GM12878 (cell line): ENCODE measurements around the gene CTDSP1. TPM values are rescaled to one million over a fixed set of nuclear protein-coding genes. Genes with fewer than 3 reads are reported as not detected.

Experiments used
- ATAC-seq: fragments of 200-7000 bp; cut with Tn5 transposase; 3 replicates; pipeline ENCODE4 v1.9.1; 2020; ENCODE audit warnings: mild to moderate bottlenecking, moderate library complexity
- BruUV-seq: library from RNA; stranded (reverse); fragments of 400-500 nt; replicated peaks from 2 replicates; lab custom pipeline; 2021; lab: Mats Ljungman, UMichigan
- CTCF ChIA-PET: fragments of 300-600 bp; sonication (Branson Sonifier 250); formaldehyde crosslinking; extraction: SDS; loops from one replicate; lab custom pipeline; 2021; ENCODE audit warnings: inconsistent platforms; lab: Yijun Ruan, JAX
- POLR2A ChIA-PET: fragments of 350-600 bp; formaldehyde crosslinking; extraction: SDS; loops from one replicate; lab custom pipeline; 2021; ENCODE audit warnings: inconsistent platforms; lab: Charles Lee
- RAD21 ChIA-PET: fragments of 300-600 bp; sonication (Branson Sonifier 250); formaldehyde crosslinking; loops from one replicate; lab custom pipeline; 2023; ENCODE audit warnings: antibody characterized with exemption; ENCODE audit not compliant: unreplicated experiment; lab: Charles Lee
- SMC1A ChIA-PET: fragments of 300-600 bp; sonication (Branson Sonifier 250); formaldehyde crosslinking; loops from one replicate; lab custom pipeline; 2023; ENCODE audit not compliant: unreplicated experiment, uncharacterized antibody; lab: Charles Lee
- DNase-seq: peaks from one replicate; pipeline ENCODE4 v3.0.0-alpha.2; 2011; ENCODE audit warnings: low read depth, low spot score
- FAIRE-seq: peaks from 3 replicates; lab custom pipeline; 2011; peaks lifted over from hg19 to GRCh38; lab: Jason Lieb, UNC
- H2AFZ ChIP-seq: 2 replicates; pipeline ENCODE4 v1.6.0; 2011; ENCODE audit warnings: low read depth, low read length, control low read depth; ENCODE audit not compliant: control insufficient read depth
- H3K27ac ChIP-seq: 2 replicates; pipeline ENCODE4 v1.5.1; 2011; ENCODE audit warnings: control low read depth; ENCODE audit not compliant: control insufficient read depth, insufficient read depth
- H3K27me3 ChIP-seq, 2 experiments: replicated peaks in 1 of 2; 2 replicates each; pipeline versions ENCODE4 v1.6.0 to v1.6.1; 2011; ENCODE audit warnings: low read length in 1 of 2; ENCODE audit not compliant: control insufficient read depth in 2 of 2, insufficient read depth in 2 of 2
- H3K36me3 ChIP-seq, 2 experiments: 2 replicates each; pipeline ENCODE4 v1.5.1; 2011; ENCODE audit warnings: low read length in 1 of 2; ENCODE audit not compliant: control insufficient read depth in 2 of 2, insufficient read depth in 2 of 2
- H3K4me1 ChIP-seq: 2 replicates; pipeline ENCODE4 v1.6.1; 2011; ENCODE audit warnings: mild to moderate bottlenecking, low read length, moderate library complexity, mixed read lengths; ENCODE audit not compliant: control insufficient read depth, insufficient read depth
- H3K4me2 ChIP-seq: 2 replicates; pipeline ENCODE4 v1.6.0; 2011; ENCODE audit warnings: control low read depth; ENCODE audit not compliant: control insufficient read depth, insufficient read depth
- H3K4me3 ChIP-seq: fragments of 200-600 bp; sonication (generic); 2 replicates; pipeline ENCODE4 v1.5.1; 2016
- H3K79me2 ChIP-seq: 2 replicates; pipeline ENCODE4 v1.6.0; 2011; ENCODE audit warnings: low read length; ENCODE audit not compliant: control insufficient read depth, insufficient read depth
- H3K9ac ChIP-seq: 2 replicates; pipeline ENCODE4 v1.8.0; 2011; ENCODE audit warnings: low read length, control low read depth, mixed read lengths; ENCODE audit not compliant: control insufficient read depth, insufficient read depth
- H3K9me3 ChIP-seq: replicated peaks from 3 replicates; pipeline ENCODE4 v1.5.1; 2011; ENCODE audit warnings: mild to moderate bottlenecking, low read length; ENCODE audit not compliant: control insufficient read depth, insufficient read depth
- H4K20me1 ChIP-seq: 2 replicates; pipeline ENCODE4 v1.6.0; 2011; ENCODE audit not compliant: control insufficient read depth, insufficient read depth
- BCL11A ChIP-seq: IDR thresholded peaks from 2 replicates; pipeline ENCODE4 v1.6.1; 2011; ENCODE audit warnings: low read depth, low read length
- BHLHE40 ChIP-seq, 2 experiments: fragments of 450-650 bp in 1 of 2; IDR thresholded peaks; 2 replicates each; pipeline ENCODE4 v1.6.1; 2011 to 2017; ENCODE audit warnings: low read depth in 2 of 2, borderline replicate concordance in 1 of 2, improper control_type of control experiment in 1 of 2, low read length in 1 of 2, mild to moderate bottlenecking in 1 of 2
- BRCA1 ChIP-seq: IDR thresholded peaks from 2 replicates; pipeline ENCODE4 v1.6.1; 2011; ENCODE audit warnings: low read depth, low read length, improper control_type of control experiment
- CBX5 ChIP-seq: sonication (generic); IDR thresholded peaks from 2 replicates; pipeline ENCODE4 v1.6.1; 2016; ENCODE audit warnings: low read depth, moderate library complexity, mild to moderate bottlenecking, inconsistent platforms
- ETV6 ChIP-seq, 2 experiments: fragments of 450-650 bp in 1 of 2; IDR thresholded peaks in 1 of 2; conservative IDR thresholded peaks in 1 of 2; 2 replicates each; pipeline ENCODE4 v1.6.1; 2014; ENCODE audit warnings: antibody characterized with exemption in 1 of 2, borderline replicate concordance in 1 of 2, low read depth in 1 of 2, mild to moderate bottlenecking in 1 of 2, moderate library complexity in 1 of 2
- FOXM1 ChIP-seq: IDR thresholded peaks from 2 replicates; pipeline ENCODE4 v1.6.1; 2012; ENCODE audit warnings: low read depth, mild to moderate bottlenecking, inconsistent platforms, low read length, moderate library complexity
- MXI1 ChIP-seq: fragments of 150-350 bp; IDR thresholded peaks from 2 replicates; pipeline ENCODE4 v1.6.1; 2011; ENCODE audit warnings: low read depth, mild to moderate bottlenecking, inconsistent platforms, low read length, improper control_type of control experiment
- PML ChIP-seq: IDR thresholded peaks from 2 replicates; pipeline ENCODE4 v1.6.1; 2012; ENCODE audit warnings: low read length, inconsistent platforms
- RUNX3 ChIP-seq: IDR thresholded peaks from 2 replicates; pipeline ENCODE4 v1.6.1; 2012; ENCODE audit warnings: low read length, inconsistent platforms
- SMAD5 ChIP-seq: IDR thresholded peaks from 2 replicates; pipeline ENCODE4 v1.6.1; 2016; ENCODE audit warnings: antibody characterized with exemption, low read depth
- SUZ12 ChIP-seq: fragments of 200-600 bp; sonication (generic); IDR thresholded peaks from one replicate; pipeline ENCODE4 v1.6.1; 2018; ENCODE audit warnings: antibody characterized with exemption, mild to moderate bottlenecking; ENCODE audit not compliant: unreplicated experiment
- TCF3 ChIP-seq: IDR thresholded peaks from 2 replicates; pipeline ENCODE4 v1.6.1; 2012; ENCODE audit warnings: low read depth, mild to moderate bottlenecking, low read length, borderline replicate concordance; ENCODE audit not compliant: insufficient read depth
- TCF7 ChIP-seq: IDR thresholded peaks from 2 replicates; pipeline ENCODE4 v1.6.1; 2014; ENCODE audit warnings: antibody characterized with exemption, borderline replicate concordance
- ZNF24 ChIP-seq: fragments of 450-650 bp; IDR thresholded peaks from 2 replicates; pipeline ENCODE4 v1.6.1; 2017; ENCODE audit warnings: antibody characterized with exemption, mild to moderate bottlenecking
- ZZZ3 ChIP-seq: IDR thresholded peaks from 2 replicates; pipeline ENCODE4 v1.6.1; 2011; ENCODE audit warnings: low read depth; ENCODE audit not compliant: control insufficient read depth, insufficient read length
- WGBS: methylation state at CpG from one replicate; pipeline ENCODE4 v1.1.6; 2016; ENCODE audit warnings: low lambda C conversion rate; ENCODE audit not compliant: insufficient replicate concordance, insufficient coverage; ENCODE audit errors: missing lambda C conversion rate; 5-methylcytosine and 5-hydroxymethylcytosine counted together
- in situ Hi-C: fragments of 300-500 bp; cut with MboI; formaldehyde crosslinking; loops from 9 replicates; pipeline ENCODE4 v1.14.3; 2018; ENCODE audit warnings: mixed read lengths
- intact Hi-C: fragments of 100-400 bp; cut with micrococcal nuclease; formaldehyde crosslinking; loops from one replicate; pipeline ENCODE4 v1.14.2; 2022; ENCODE audit not compliant: unreplicated experiment
- polyA plus RNA-seq, 11 experiments: library from polyadenylated mRNA; depleted of rRNA in 4 of 11; unstranded in 6 of 11; stranded (reverse) in 5 of 11; fragments of >200 nt; fragmentation: Nextera tagmentation in 4 of 11; fragmentation: Illumina TruSeq in 1 of 11; extraction: Ambion mirVana in 4 of 11; extraction: Trizol in 1 of 11; gene quantifications; 1 replicate in 1 of 11; 2 replicates in 10 of 11; pipeline versions ENCODE4 v1.2.1 to v1.2.3, GENCODE V29; 2011 to 2016; ENCODE audit warnings: inconsistent platforms in 2 of 11, missing spikeins in 2 of 11, low read depth in 1 of 11
- total RNA-seq, 4 experiments: library from RNA; depleted of rRNA in 3 of 4; stranded (reverse); fragments of >200 nt in 3 of 4; fragmentation: Illumina TruSeq in 1 of 4; extraction: Trizol in 1 of 4; gene quantifications; 2 replicates each; pipeline versions ENCODE4 v1.2.1 to v1.2.3, GENCODE V29; 2013 to 2021
- TF ChIP-seq, protein P1 (sequence below): fragments of 450-650 bp; IDR thresholded peaks from 2 replicates; pipeline ENCODE4 v1.6.1; 2017; ENCODE audit warnings: mild to moderate bottlenecking, low read depth, inconsistent platforms; ENCODE audit not compliant: poor library complexity, severe bottlenecking

Gene CTDSP1
- total and polyA plus RNA-seq, 10 of the 15 experiments (the other 5 are each of a cell fraction or from before 2014, with no cell fraction given), result 3.0 to 75.9 (median 34.4) TPM

GRCh38 chr2:218429911-218430692, 30.4 kb downstream of the CTDSP1 start:
- Histone ChIP-seq H3K79me2 (no peaks in the 10 kb centered on the region), H3K27me3 (no peaks in the 10 kb centered on the region), H3K36me3 (no peaks in the 10 kb centered on the region), H3K27ac (no peak overlapping the region), H3K9me3 (no peaks in the 10 kb centered on the region), H3K4me2 (no peak overlapping the region), H4K20me1 (no peaks in the 10 kb centered on the region), H2AFZ (no peak overlapping the region), H3K9ac (no peak overlapping the region), H3K4me3 (no peak overlapping the region)
- ChIA-PET RAD21 (no interaction called here), CTCF (interaction anchor here (0.6 to 1.5 kb wide), 2 partner anchors 12 to 221 kb away, joined by 3 read pairs; partner anchors contain the start of gene VIL1), SMC1A (no interaction called here), POLR2A (no interaction called here)
- BruUV-seq, result no TSS peak
- FAIRE-seq (no peak), ATAC-seq (no peak), DNase-seq (no peak)
- 28% methylated on average over 9 of the region's 9 CpGs for WGBS
- intact Hi-C loops (no loop called here), in situ Hi-C loops (no loop called here)
- TF ChIP-seq CBX5, result no peak
- TF ChIP-seq BRCA1, result no peak
- TF ChIP-seq PML, result no peak
- no peak for TF ChIP-seq FOXM1
- TF ChIP-seq, all 136 proteins: peak for 0
- no peaks in the 10 kb centered on the region for H3K4me1 ChIP-seq

DNA sequence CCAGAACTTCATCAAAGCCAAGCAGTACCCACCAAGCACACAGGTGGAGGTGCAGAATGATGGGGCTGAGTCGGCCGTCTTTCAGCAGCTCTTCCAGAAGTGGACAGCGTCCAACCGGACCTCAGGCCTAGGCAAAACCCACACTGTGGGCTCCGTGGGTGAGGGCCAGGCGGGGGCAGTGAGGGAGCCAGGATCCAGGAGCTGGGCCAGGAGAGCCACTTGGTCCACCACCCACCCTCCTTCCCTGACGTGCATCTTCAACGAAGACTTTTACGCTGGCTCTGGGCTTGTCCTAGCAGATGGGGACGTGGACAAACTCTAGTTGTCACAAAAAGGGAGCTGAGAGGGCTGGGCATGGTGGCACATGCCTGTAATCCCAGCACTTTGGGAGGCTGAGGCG, 31.1 kb downstream of the CTDSP1 start:
- H3K4me1 ChIP-seq, result no peaks in the 10 kb centered on the region
- ChIA-PET SMC1A (no interaction called here), CTCF (interaction anchor here (0.6 to 1.5 kb wide), 2 partner anchors 12 to 222 kb away, joined by 3 read pairs; partner anchors contain the start of gene VIL1), RAD21 (no interaction called here), POLR2A (no interaction called here)
- 60% methylated on average over 11 of the region's 11 CpGs for WGBS
- H4K20me1 ChIP-seq, result no peaks in the 10 kb centered on the region
- no peaks in the 10 kb centered on the region for H3K9me3 ChIP-seq
- H3K4me3 ChIP-seq, result no peak overlapping the region
- FAIRE-seq, result no peak
- no TSS peak for BruUV-seq
- in situ Hi-C loops, result no loop called here
- no peak for DNase-seq
- no peak overlapping the region for H3K27ac ChIP-seq
- ATAC-seq, result no peak
- H3K4me2 ChIP-seq, result no peak overlapping the region
- no peaks in the 10 kb centered on the region for H3K36me3 ChIP-seq
- H3K27me3 ChIP-seq, result no peaks in the 10 kb centered on the region
- intact Hi-C loops, result no loop called here
- no peaks in the 10 kb centered on the region for H3K79me2 ChIP-seq
- H2AFZ ChIP-seq, result no peak overlapping the region
- H3K9ac ChIP-seq, result no peak overlapping the region
- TF ChIP-seq ETV6 (conservative IDR thresholded peaks at IDR 0.05 in 1 of 2, IDR thresholded peaks at IDR 0.05 in 1 of 2; ENCODE audit: borderline replicate concordance in 1 of 2, low read depth in 1 of 2), result no peak
- no peak for TF ChIP-seq RUNX3
- TF ChIP-seq TCF7, result no peak
- no peak for TF ChIP-seq ZNF24
- no peak for TF ChIP-seq SMAD5
- no peak for TF ChIP-seq TCF3
- TF ChIP-seq SUZ12, result no peak
- no peak for TF ChIP-seq MXI1
- TF ChIP-seq BCL11A, result no peak
- TF ChIP-seq, protein P1, sequence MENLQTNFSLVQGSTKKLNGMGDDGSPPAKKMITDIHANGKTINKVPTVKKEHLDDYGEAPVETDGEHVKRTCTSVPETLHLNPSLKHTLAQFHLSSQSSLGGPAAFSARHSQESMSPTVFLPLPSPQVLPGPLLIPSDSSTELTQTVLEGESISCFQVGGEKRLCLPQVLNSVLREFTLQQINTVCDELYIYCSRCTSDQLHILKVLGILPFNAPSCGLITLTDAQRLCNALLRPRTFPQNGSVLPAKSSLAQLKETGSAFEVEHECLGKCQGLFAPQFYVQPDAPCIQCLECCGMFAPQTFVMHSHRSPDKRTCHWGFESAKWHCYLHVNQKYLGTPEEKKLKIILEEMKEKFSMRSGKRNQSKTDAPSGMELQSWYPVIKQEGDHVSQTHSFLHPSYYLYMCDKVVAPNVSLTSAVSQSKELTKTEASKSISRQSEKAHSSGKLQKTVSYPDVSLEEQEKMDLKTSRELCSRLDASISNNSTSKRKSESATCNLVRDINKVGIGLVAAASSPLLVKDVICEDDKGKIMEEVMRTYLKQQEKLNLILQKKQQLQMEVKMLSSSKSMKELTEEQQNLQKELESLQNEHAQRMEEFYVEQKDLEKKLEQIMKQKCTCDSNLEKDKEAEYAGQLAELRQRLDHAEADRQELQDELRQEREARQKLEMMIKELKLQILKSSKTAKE, result no peak
- TF ChIP-seq BHLHE40 (IDR thresholded peaks at IDR 0.05; ENCODE audit: borderline replicate concordance in 1 of 2, low read depth in 2 of 2, low read length in 1 of 2), result no peak
- TF ChIP-seq ZZZ3, result no peak
